OCI-LY7 (cell line): ENCODE results near the gene MTNR1B. TPM values are rescaled to one million over a fixed set of nuclear protein-coding genes. Genes with fewer than 3 reads are reported as not detected.

Experiments
- BruUV-seq: library from RNA; stranded (reverse); fragments of 400-500 nt; replicated peaks from 2 replicates; lab custom pipeline; 2021; lab: Mats Ljungman, UMichigan
- CTCF ChIA-PET: fragments of 300-600 bp; sonication (Branson Sonifier 250); formaldehyde crosslinking; loops from one replicate; lab custom pipeline; 2022; ENCODE audit warnings: antibody characterized with exemption; ENCODE audit not compliant: unreplicated experiment; lab: Charles Lee
- POLR2A ChIA-PET: fragments of 300-600 bp; sonication (Branson Sonifier 250); formaldehyde crosslinking; loops from one replicate; lab custom pipeline; 2022; ENCODE audit warnings: antibody characterized with exemption; lab: Charles Lee
- DNase-seq: peaks from one replicate; pipeline ENCODE4 v3.0.0-alpha.2; 2015; ENCODE audit warnings: low spot score
- H2AFZ ChIP-seq: fragments of 200-600 bp; sonication (generic), shearing (Covaris generic); 2 replicates; pipeline ENCODE4 v1.6.1; 2014; ENCODE audit warnings: mild to moderate bottlenecking, antibody characterized with exemption, low read length, moderate library complexity
- H3K27ac ChIP-seq: fragments of 200-600 bp; sonication (generic); 2 replicates; pipeline ENCODE4 v1.5.1; 2014; ENCODE audit warnings: mixed run types, low read depth, mild to moderate bottlenecking, moderate library complexity, low read length, inconsistent platforms; ENCODE audit not compliant: poor library complexity, severe bottlenecking
- H3K36me3 ChIP-seq: fragments of 200-600 bp; sonication (generic); 2 replicates; pipeline ENCODE4 v1.6.1; 2014; ENCODE audit warnings: mild to moderate bottlenecking, antibody characterized with exemption, low read length, moderate library complexity, mixed read lengths; ENCODE audit not compliant: insufficient read depth
- H3K4me1 ChIP-seq: fragments of 200-600 bp; sonication (generic); 2 replicates; pipeline ENCODE4 v1.5.1; 2014; ENCODE audit warnings: mild to moderate bottlenecking, low read length; ENCODE audit not compliant: insufficient read depth, poor library complexity, severe bottlenecking
- H3K4me2 ChIP-seq: fragments of 200-600 bp; sonication (generic); 2 replicates; pipeline ENCODE4 v1.6.1; 2014; ENCODE audit warnings: mild to moderate bottlenecking, low read length
- H3K4me3 ChIP-seq: fragments of 200-600 bp; sonication (generic); 2 replicates; pipeline ENCODE4 v1.5.1; 2014; ENCODE audit warnings: mild to moderate bottlenecking, low read depth, low read length; ENCODE audit not compliant: poor library complexity, severe bottlenecking
- H3K79me2 ChIP-seq: fragments of 200-600 bp; sonication (generic); 2 replicates; pipeline ENCODE4 v1.6.1; 2016; ENCODE audit warnings: low read depth, mild to moderate bottlenecking, low read length, moderate library complexity, mixed read lengths; ENCODE audit not compliant: insufficient read depth
- H3K9me2 ChIP-seq: fragments of 200-600 bp; sonication (generic); 2 replicates; pipeline ENCODE4 v1.6.1; 2016; ENCODE audit warnings: mild to moderate bottlenecking, low read length, mixed read lengths; ENCODE audit not compliant: insufficient read depth
- H3K9me3 ChIP-seq: fragments of 200-600 bp; sonication (generic); 2 replicates; pipeline ENCODE4 v1.6.1; 2014; ENCODE audit warnings: mild to moderate bottlenecking, mixed run types, low read length, mixed read lengths
- H4K20me1 ChIP-seq: fragments of 200-600 bp; sonication (generic); 2 replicates; pipeline ENCODE4 v1.6.1; 2014; ENCODE audit warnings: mild to moderate bottlenecking, antibody characterized with exemption, low read length, moderate library complexity, mixed read lengths; ENCODE audit not compliant: insufficient read depth
- EZH2phosphoT487 ChIP-seq: fragments of 200-600 bp; sonication (generic); IDR thresholded peaks from 2 replicates; pipeline ENCODE4 v1.6.1; 2018; ENCODE audit warnings: low read depth, borderline replicate concordance, mild to moderate bottlenecking, mixed run types, antibody characterized with exemption, low read length, moderate library complexity, mixed read lengths
- intact Hi-C: fragments of 100-400 bp; cut with micrococcal nuclease; formaldehyde crosslinking; loops from one replicate; pipeline ENCODE4 v1.10.0; 2022; ENCODE audit not compliant: unreplicated experiment
- total RNA-seq, 2 experiments: library from RNA; depleted of rRNA in 1 of 2; stranded (reverse); fragments of >200 nt in 1 of 2; shearing (Covaris generic) in 1 of 2; gene quantifications; 2 replicates each; pipeline ENCODE4 v1.2.3, GENCODE V29; 2014 to 2022
- TF ChIP-seq, protein P1 (sequence below): fragments of 200-600 bp; sonication (generic); conservative IDR thresholded peaks from 2 replicates; pipeline ENCODE4 v1.5.1; 2014; ENCODE audit warnings: mild to moderate bottlenecking, antibody characterized with exemption, low read length, moderate library complexity, mixed read lengths

Gene MTNR1B
- total RNA-seq, 2 experiments from 2014 or later, result not detected

DNA sequence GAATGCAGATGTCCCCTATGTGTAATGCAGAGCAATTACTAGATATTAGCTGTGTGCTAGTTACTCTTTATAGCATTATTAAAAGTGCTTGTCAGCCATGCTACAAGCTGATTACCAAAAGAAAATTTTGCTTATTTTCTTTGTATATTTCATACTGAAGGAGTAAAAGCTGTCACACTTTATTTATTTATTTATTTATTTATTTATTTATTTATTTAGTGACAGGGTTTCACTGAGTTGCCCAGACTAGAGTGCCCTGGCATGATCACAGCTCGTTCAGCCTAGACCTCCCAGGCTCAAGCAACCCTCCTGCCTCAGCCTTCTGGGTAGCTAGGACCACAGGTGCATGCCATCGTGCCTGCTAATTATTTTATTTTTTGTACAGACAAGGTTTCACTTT, 4.3 kb upstream of the MTNR1B start:
- BruUV-seq, result no TSS peak
- no peak overlapping the region for H3K4me3 ChIP-seq
- H3K9me2 ChIP-seq, result no peaks in the 10 kb centered on the region
- ChIA-PET CTCF (no interaction called here), POLR2A (no interaction called here)
- no peaks in the 10 kb centered on the region for H3K4me1 ChIP-seq
- H3K27ac ChIP-seq, result no peak overlapping the region
- H2AFZ ChIP-seq, result no peak overlapping the region
- H3K79me2 ChIP-seq, result no peaks in the 10 kb centered on the region
- no peaks in the 10 kb centered on the region for H3K9me3 ChIP-seq
- no peak for DNase-seq
- no peak for TF ChIP-seq EZH2phosphoT487
- TF ChIP-seq, protein P1, sequence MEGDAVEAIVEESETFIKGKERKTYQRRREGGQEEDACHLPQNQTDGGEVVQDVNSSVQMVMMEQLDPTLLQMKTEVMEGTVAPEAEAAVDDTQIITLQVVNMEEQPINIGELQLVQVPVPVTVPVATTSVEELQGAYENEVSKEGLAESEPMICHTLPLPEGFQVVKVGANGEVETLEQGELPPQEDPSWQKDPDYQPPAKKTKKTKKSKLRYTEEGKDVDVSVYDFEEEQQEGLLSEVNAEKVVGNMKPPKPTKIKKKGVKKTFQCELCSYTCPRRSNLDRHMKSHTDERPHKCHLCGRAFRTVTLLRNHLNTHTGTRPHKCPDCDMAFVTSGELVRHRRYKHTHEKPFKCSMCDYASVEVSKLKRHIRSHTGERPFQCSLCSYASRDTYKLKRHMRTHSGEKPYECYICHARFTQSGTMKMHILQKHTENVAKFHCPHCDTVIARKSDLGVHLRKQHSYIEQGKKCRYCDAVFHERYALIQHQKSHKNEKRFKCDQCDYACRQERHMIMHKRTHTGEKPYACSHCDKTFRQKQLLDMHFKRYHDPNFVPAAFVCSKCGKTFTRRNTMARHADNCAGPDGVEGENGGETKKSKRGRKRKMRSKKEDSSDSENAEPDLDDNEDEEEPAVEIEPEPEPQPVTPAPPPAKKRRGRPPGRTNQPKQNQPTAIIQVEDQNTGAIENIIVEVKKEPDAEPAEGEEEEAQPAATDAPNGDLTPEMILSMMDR, result no peak
- no peak overlapping the region for H3K4me2 ChIP-seq
- intact Hi-C loops, result no loop called here
- H4K20me1 ChIP-seq, result no peaks in the 10 kb centered on the region
- H3K36me3 ChIP-seq, result no peaks in the 10 kb centered on the region

DNA sequence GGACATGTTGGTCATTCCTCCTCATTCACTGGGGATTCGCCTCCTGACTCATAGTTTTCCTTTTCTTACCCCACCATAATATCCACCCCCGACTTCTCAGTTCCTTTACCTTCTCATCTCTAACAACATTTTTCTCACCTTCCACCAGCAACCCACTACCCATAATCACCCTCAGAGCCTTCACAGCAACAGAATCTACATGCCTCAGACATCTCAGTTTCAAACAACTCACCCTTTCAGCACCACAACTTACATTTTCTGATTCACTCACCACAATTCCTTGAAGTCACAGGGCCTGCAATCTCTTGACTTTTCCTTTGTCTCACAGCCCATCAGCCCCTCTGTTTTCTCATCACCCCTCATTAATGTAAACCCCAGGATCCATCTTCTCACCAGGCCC, 2.3 kb upstream of the MTNR1B start:
- no peak for DNase-seq
- no peak overlapping the region for H2AFZ ChIP-seq
- no peaks in the 10 kb centered on the region for H3K9me3 ChIP-seq
- H3K36me3 ChIP-seq, result no peaks in the 10 kb centered on the region
- no peaks in the 10 kb centered on the region for H3K79me2 ChIP-seq
- no peak for TF ChIP-seq EZH2phosphoT487
- TF ChIP-seq, protein P1, result no peak
- POLR2A ChIA-PET, result no interaction called here
- H3K9me2 ChIP-seq, result no peaks in the 10 kb centered on the region
- CTCF ChIA-PET, result no interaction called here
- no peak overlapping the region for H3K27ac ChIP-seq
- no TSS peak for BruUV-seq
- H3K4me3 ChIP-seq, result no peak overlapping the region
- H4K20me1 ChIP-seq, result no peaks in the 10 kb centered on the region
- no peaks in the 10 kb centered on the region for H3K4me1 ChIP-seq
- H3K4me2 ChIP-seq, result no peak overlapping the region
- intact Hi-C loops, result no loop called here

DNA sequence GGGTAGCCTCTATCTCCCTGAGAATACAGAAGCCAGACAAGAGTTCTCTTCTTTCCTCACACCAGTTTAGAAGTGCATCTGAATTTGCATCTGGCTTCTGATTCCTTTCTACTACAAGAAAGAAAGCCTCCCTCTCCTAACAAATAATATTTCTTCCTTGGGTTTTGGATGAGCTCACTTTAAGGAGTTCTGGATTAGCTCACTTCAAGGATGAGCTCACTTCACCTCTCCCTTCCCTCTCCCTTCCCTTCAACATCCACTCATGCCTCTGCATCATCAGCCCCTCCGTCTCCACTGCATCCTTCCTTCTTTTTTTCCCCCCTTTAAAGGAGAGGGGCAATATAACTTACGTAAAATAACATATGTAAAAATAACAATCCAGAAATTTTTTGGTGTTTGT, 1.6 kb upstream of the MTNR1B start:
- Histone ChIP-seq H3K4me1 (no peaks in the 10 kb centered on the region), H2AFZ (no peak overlapping the region), H3K4me2 (no peak overlapping the region), H3K4me3 (no peak overlapping the region), H3K27ac (no peak overlapping the region), H3K9me3 (no peaks in the 10 kb centered on the region), H3K36me3 (no peaks in the 10 kb centered on the region), H3K9me2 (no peaks in the 10 kb centered on the region), H4K20me1 (no peaks in the 10 kb centered on the region), H3K79me2 (no peaks in the 10 kb centered on the region)
- intact Hi-C loops, result no loop called here
- POLR2A ChIA-PET, result no interaction called here
- CTCF ChIA-PET, result no interaction called here
- no peak for DNase-seq
- no TSS peak for BruUV-seq
- no peak for TF ChIP-seq EZH2phosphoT487
- TF ChIP-seq, protein P1, result no peak
